Astrocyte (in vitro differentiated cells and primary cell): ENCODE results near the gene CCNL2. TPM values are rescaled to one million over a fixed set of nuclear protein-coding genes. Genes with fewer than 3 reads are reported as not detected.

Experiments used
- DNase-seq: peaks from one replicate; pipeline ENCODE4 v3.0.0-alpha.2; 2010; ENCODE audit warnings: low read depth
- FAIRE-seq: peaks from 2 replicates; lab custom pipeline; 2011; peaks lifted over from hg19 to GRCh38; lab: Jason Lieb, UNC
- H2AFZ ChIP-seq: 2 replicates; pipeline ENCODE4 v1.6.0; 2012; ENCODE audit warnings: low read depth, low read length, inconsistent platforms
- H3K27ac ChIP-seq: 2 replicates; pipeline ENCODE4 v1.5.1; 2011; ENCODE audit warnings: low read depth, low read length, inconsistent platforms
- H3K27me3 ChIP-seq: 2 replicates; pipeline ENCODE4 v1.6.0; 2011; ENCODE audit warnings: low read length, inconsistent platforms; ENCODE audit not compliant: insufficient read depth
- H3K36me3 ChIP-seq: 2 replicates; pipeline ENCODE4 v1.5.1; 2011; ENCODE audit warnings: low read length, inconsistent platforms; ENCODE audit not compliant: insufficient read depth
- H3K4me1 ChIP-seq: 2 replicates; pipeline ENCODE4 v1.5.1; 2011; ENCODE audit warnings: low read length, inconsistent platforms; ENCODE audit not compliant: insufficient read depth
- H3K4me2 ChIP-seq: 2 replicates; pipeline ENCODE4 v1.6.0; 2012; ENCODE audit warnings: low read length, inconsistent platforms
- H3K4me3 ChIP-seq: 2 replicates; pipeline ENCODE4 v1.5.1; 2011; ENCODE audit warnings: low read depth, mild to moderate bottlenecking, low read length, inconsistent platforms; ENCODE audit not compliant: insufficient read depth
- H3K79me2 ChIP-seq: 2 replicates; pipeline ENCODE4 v1.6.0; 2012; ENCODE audit warnings: mild to moderate bottlenecking, low read length, inconsistent platforms; ENCODE audit not compliant: insufficient read depth
- H3K9ac ChIP-seq: 2 replicates; pipeline ENCODE4 v1.6.0; 2012; ENCODE audit warnings: mild to moderate bottlenecking, low read length, inconsistent platforms
- H3K9me3 ChIP-seq: 2 replicates; pipeline ENCODE4 v1.5.1; 2012; ENCODE audit warnings: low read depth, mild to moderate bottlenecking, low read length, inconsistent platforms; ENCODE audit not compliant: insufficient read depth
- H4K20me1 ChIP-seq: 2 replicates; pipeline ENCODE4 v1.6.0; 2012; ENCODE audit warnings: low read length, inconsistent platforms; ENCODE audit not compliant: insufficient read depth
- H3K27ac Mint-ChIP-seq: one replicate; pipeline ENCODE4 v1.8.0; 2021; ENCODE audit warnings: mild to moderate bottlenecking, mixed read lengths; ENCODE audit not compliant: unreplicated experiment
- H3K27me3 Mint-ChIP-seq: one replicate; pipeline ENCODE4 v1.8.0; 2021; ENCODE audit warnings: low read depth, mixed read lengths; ENCODE audit not compliant: unreplicated experiment
- H3K36me3 Mint-ChIP-seq: one replicate; pipeline ENCODE4 v1.8.0; 2021; ENCODE audit warnings: low read depth, mixed read lengths; ENCODE audit not compliant: unreplicated experiment
- H3K4me1 Mint-ChIP-seq: one replicate; pipeline ENCODE4 v1.8.0; 2021; ENCODE audit warnings: low read depth, mixed read lengths; ENCODE audit not compliant: unreplicated experiment
- H3K4me3 Mint-ChIP-seq: one replicate; pipeline ENCODE4 v1.8.0; 2021; ENCODE audit warnings: mild to moderate bottlenecking, moderate library complexity, mixed read lengths; ENCODE audit not compliant: unreplicated experiment
- H3K9me3 Mint-ChIP-seq: one replicate; pipeline ENCODE4 v1.8.0; 2021; ENCODE audit warnings: mild to moderate bottlenecking, mixed read lengths; ENCODE audit not compliant: unreplicated experiment
- CTCF ChIP-seq: IDR thresholded peaks from 2 replicates; pipeline ENCODE4 v1.5.1; 2011; ENCODE audit warnings: low read depth, mild to moderate bottlenecking, inconsistent platforms, low read length, moderate library complexity; ENCODE audit not compliant: insufficient read depth
- EZH2 ChIP-seq: IDR thresholded peaks from 2 replicates; pipeline ENCODE4 v1.6.1; 2012; ENCODE audit warnings: mild to moderate bottlenecking, low read length, inconsistent platforms; ENCODE audit not compliant: insufficient read depth
- total RNA-seq: library from RNA; stranded (reverse); gene quantifications from 2 replicates; pipeline ENCODE4 v1.2.1, GENCODE V29; 2021

The CCNL2 gene
- total RNA-seq, 1 donor from 2014 or later = 194 TPM

GRCh38 chr1:1437904-1438376, 38.8 kb upstream of the CCNL2 start:
- Histone ChIP-seq H3K9ac (no peak overlapping the region), H3K36me3 (no peaks in the 10 kb centered on the region), H3K27ac (no peak overlapping the region), H3K27me3 (no peaks in the 10 kb centered on the region), H4K20me1 (peaks cover 6% of the 10 kb centered on the region), H2AFZ (no peak overlapping the region), H3K4me3 (no peak overlapping the region), H3K4me1 (peaks cover 28% of the 10 kb centered on the region), H3K79me2 (no peaks in the 10 kb centered on the region), H3K4me2 (no peak overlapping the region), H3K9me3 (no peaks in the 10 kb centered on the region)
- Mint-ChIP-seq H3K27ac (no peak overlapping the region), H3K9me3 (no peaks in the 10 kb centered on the region), H3K4me1 (peaks cover 7% of the 10 kb centered on the region), H3K27me3 (no peaks in the 10 kb centered on the region), H3K4me3 (no peak overlapping the region), H3K36me3 (no peaks in the 10 kb centered on the region)
- DNase-seq (no peak), FAIRE-seq (no peak)
- no peak for TF ChIP-seq CTCF
- no peak for TF ChIP-seq EZH2

GRCh38 chr1:1437033-1437903, 38.1 kb upstream of the CCNL2 start:
- no peaks in the 10 kb centered on the region for H3K27me3 ChIP-seq
- no peak overlapping the region for H2AFZ ChIP-seq
- no peaks in the 10 kb centered on the region for H3K36me3 Mint-ChIP-seq
- H3K79me2 ChIP-seq = no peaks in the 10 kb centered on the region
- H3K9me3 ChIP-seq = no peaks in the 10 kb centered on the region
- H3K27ac Mint-ChIP-seq = no peak overlapping the region
- TF ChIP-seq EZH2 (no peak), CTCF (no peak)
- no peak for FAIRE-seq
- no peaks in the 10 kb centered on the region for H3K9me3 Mint-ChIP-seq
- H4K20me1 ChIP-seq = peaks cover 6% of the 10 kb centered on the region
- H3K4me3 Mint-ChIP-seq = no peak overlapping the region
- no peak for DNase-seq
- H3K27me3 Mint-ChIP-seq = no peaks in the 10 kb centered on the region
- H3K4me2 ChIP-seq = no peak overlapping the region
- no peak overlapping the region for H3K4me3 ChIP-seq
- peaks cover 28% of the 10 kb centered on the region for H3K4me1 ChIP-seq
- no peak overlapping the region for H3K27ac ChIP-seq
- H3K36me3 ChIP-seq = no peaks in the 10 kb centered on the region
- H3K9ac ChIP-seq = no peak overlapping the region
- H3K4me1 Mint-ChIP-seq = peaks cover 10% of the 10 kb centered on the region

- no peak overlapping the region for H3K27ac Mint-ChIP-seq
- Histone ChIP-seq H3K9ac (no peak overlapping the region), H3K79me2 (no peaks in the 10 kb centered on the region), H3K9me3 (no peaks in the 10 kb centered on the region), H3K4me3 (no peak overlapping the region), H3K27me3 (no peaks in the 10 kb centered on the region), H4K20me1 (peaks cover 6% of the 10 kb centered on the region), H3K27ac (no peak overlapping the region), H3K4me1 (peaks cover 28% of the 10 kb centered on the region), H3K4me2 (peak overlapping the region; percentile 85), H3K36me3 (no peaks in the 10 kb centered on the region), H2AFZ (no peak overlapping the region)
- DNase-seq (no peak), FAIRE-seq (no peak)
- no peaks in the 10 kb centered on the region for H3K9me3 Mint-ChIP-seq
- H3K36me3 Mint-ChIP-seq = no peaks in the 10 kb centered on the region
- peak overlapping the region; percentile 84 for H3K4me3 Mint-ChIP-seq
- H3K4me1 Mint-ChIP-seq = peaks cover 12% of the 10 kb centered on the region
- no peak for TF ChIP-seq CTCF
- TF ChIP-seq EZH2 = no peak
- no peaks in the 10 kb centered on the region for H3K27me3 Mint-ChIP-seq
Observed at GRCh38 chr1:1436630-1437032, 37.5 kb upstream of the CCNL2 start.
